Measurements from ENCODE around the gene GLRX. TPM values are rescaled to one million over a fixed set of nuclear protein-coding genes. Genes with fewer than 3 reads are reported as not detected.
A peak's percentile ranks its signal among the peaks of the same experiment; 100 is the strongest.

The GLRX gene
- total RNA-seq, 1 donor from 2014 or later: 38.7 TPM

- peak; percentile 85 to 88 for DNase-seq (ENCODE audit: low read depth in 2 of 2)
These were observed 41.4 kb downstream of the GLRX start for GRCh38 chr5:95781101-95781583.

DNA sequence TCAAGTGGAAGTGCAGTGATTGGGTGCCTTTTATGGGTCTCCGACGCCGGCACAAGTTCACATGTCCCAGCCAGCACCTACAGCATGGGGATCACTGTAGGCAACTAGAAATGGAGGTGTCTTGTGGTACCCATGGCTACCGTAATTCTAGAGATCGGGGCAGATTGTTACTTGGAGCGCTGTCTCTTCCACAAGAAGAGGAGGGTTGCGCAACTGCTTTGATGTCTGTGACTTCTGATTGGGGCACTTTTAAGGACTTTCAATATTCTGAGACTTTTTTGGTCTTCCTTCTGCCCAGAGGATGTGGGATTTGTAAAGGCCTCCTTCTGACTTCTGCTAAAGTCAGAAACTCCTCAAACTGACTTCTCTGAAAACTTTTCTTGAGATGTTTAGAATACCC is 41.9 kb downstream of the GLRX start:
- DNase-seq (ENCODE audit: low read depth in 2 of 2): no peak

- peak in 1 of 2 donors; percentile 69 for DNase-seq (ENCODE audit: low read depth in 2 of 2)
These were observed 42.9 kb downstream of the GLRX start for GRCh38 chr5:95779611-95780010.

DNA sequence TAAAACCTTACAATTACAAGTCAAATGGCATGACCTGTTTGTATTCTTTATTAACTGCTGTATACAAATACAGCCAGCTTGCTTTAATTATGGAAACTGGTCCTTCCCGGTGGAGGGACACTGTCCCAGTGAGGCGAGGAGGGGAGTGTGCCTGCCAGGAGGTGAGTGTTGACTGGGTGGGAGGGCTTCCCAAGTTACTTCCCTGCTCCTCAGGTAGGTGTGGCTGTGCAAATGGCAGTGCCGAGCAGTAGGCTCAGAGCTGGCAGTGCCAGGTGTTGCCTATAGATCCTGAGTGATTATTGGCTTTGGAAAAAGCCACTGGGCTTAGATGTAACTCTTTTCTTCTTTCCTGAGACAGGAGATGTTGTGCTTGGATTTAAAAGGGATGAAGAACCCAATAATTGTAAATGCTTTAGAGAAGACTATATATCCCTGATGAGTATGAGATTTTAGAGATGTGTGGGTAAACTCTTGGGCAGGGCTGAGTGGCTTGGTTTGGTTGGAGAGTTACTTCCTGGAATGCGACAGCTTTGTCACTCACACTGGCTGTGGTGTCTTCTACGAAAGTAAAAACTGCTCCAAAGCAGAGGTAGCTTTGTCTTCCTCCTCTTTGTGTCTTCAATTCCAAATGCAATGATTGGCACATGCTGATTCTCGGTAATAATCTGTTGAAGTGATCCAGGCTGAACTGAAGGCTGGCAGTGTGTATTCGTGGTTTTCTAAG is 43.7 kb downstream of the GLRX start:
- no peak for DNase-seq (ENCODE audit: low read depth in 2 of 2)

DNA sequence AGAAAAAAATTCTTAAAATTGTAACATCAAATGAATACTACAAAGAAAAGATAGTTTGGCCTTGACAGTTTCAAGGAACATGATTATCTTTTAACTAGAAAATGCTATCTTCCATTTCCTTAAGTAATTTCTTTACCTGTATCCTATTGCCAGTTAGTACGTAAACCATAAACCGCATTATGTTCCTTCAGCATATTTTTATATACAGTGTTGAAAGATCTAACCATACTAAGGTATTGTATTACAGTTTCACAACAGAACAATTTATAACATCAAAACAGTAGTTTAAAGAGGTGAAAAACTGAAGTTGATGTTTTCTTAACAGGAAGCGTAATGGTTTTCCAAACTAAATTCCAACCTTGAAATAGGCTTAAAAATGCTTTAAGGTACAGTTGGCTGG is 45.1 kb downstream of the GLRX start:
- DNase-seq (ENCODE audit: low read depth in 2 of 2): no peak

DNA sequence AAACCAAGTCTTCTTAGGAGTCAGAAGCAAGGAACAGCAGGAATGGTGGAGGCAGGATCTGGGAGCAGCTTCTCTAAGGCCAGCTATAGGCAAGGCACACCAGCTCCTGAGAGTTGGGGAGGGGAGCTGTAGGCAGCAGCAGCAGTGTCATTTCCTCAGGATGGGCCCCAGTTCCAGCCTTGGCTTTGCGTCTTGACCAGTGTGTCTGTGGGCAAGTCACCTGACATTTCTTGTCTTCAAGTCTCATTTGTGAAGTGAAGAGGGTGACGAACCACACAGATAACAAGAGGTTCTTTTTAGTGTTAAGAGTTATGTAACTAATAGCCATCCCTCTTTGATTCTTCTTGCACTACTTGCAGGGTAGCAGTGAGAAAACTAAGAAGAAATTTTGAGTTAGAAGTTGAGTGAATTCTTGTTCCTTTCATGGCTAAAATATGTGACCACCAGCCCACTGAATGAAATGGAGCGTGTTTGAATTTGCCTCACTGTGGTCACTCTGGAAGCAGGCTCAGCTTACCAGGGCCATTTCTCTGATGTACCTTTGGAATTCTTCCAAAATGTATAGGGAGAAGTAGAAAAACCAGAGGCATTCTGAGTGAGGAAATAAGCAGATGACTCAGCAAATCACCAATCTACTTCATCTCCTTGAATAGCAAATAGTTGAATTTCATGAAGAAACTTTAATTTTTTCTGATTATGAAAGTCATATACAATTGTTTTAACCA is 49.0 kb downstream of the GLRX start:
- DNase-seq (ENCODE audit: low read depth in 2 of 2): peak in 1 of 2 donors; percentile 35

- DNase-seq (ENCODE audit: low read depth in 2 of 2): no peak
These were observed 50.6 kb downstream of the GLRX start for GRCh38 chr5:95771892-95772291.

DNA sequence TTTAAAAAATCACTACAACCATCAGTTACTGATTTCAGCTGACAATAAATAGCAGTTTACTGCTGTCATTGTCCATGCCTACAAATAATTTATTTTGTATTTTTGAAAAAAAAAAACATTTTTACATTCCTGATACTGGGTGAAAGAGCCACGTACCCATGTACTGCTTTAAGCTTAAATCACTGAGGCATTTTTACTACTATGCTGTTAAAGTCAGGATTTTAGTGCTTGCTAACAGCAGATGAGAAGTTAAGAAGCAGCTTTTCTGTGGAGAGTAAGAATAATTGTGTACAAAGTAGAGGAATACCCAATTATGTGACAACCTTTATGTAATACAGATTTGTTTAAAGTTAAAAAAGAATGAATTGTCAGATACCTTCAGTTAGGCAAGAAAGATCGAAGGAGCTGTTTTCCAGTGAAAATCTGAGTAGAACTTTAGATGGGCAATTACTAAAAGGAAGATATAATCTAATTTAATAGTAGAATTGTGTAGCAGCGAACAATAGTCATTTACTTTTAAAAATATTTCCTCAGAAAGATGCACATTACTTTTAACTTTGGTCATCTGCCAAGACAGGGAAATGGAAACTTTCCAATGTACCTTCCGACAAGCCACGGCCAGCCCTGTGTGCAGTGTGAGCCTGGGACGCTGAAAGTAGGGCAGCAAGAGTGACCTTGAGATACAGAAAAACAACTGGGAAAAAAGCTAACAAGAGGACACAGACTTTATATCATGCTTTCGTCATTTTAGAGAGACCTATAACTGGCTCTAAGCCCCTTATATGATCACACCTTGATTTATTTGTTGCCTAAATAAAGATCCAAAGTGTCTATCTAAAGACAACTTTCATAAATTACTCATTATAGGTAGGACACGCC is 51.5 kb downstream of the GLRX start:
- DNase-seq (ENCODE audit: low read depth in 2 of 2): peak; percentile 74 to 84

GRCh38 chr5:95768731-95769130 is 53.8 kb downstream of the GLRX start:
- DNase-seq (ENCODE audit: low read depth in 2 of 2): no peak

DNA sequence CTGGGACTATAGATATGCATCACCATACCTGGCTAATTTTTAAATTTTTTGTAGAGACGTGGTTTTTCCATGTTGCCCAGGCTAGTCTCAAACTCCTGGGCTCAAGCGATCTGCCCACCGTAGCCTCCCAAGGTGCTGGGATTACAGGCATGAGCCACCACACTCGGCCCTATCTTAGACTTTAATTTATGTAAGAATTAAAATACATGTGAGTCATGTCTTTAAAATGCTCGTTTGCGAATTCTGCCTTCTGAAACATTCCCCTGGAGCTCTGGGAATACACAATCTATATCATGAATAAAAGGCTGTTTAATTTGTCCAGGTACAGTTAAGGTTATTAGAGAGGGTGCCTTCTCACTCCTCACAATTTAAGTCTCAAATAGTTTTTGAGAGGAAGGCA is 58.6 kb downstream of the GLRX start:
- DNase-seq (ENCODE audit: low read depth in 2 of 2): no peak

Other genes starting within 250 kb of the GLRX start
- gene GPR150, start 202.6 kb downstream of the GLRX start, total RNA-seq: under 0.01 and 0.22 TPM in 2 replicates
- 0.65 and 1.6 TPM in 2 replicates for gene RFESD, start 175.9 kb downstream of the GLRX start, total RNA-seq
- gene SPATA9, start 139.7 kb downstream of the GLRX start, total RNA-seq: not detected in 2 replicates
- gene RHOBTB3, start 91.4 kb downstream of the GLRX start, total RNA-seq: 25.2 and 40.5 TPM in 2 replicates
- gene ELL2, start 139.1 kb upstream of the GLRX start, total RNA-seq: 6.3 and 11.7 TPM in 2 replicates